HUES6 (cell line): ENCODE measurements around the gene MRPL28.
"Not testable (repeated sequence)": the region's sequence is repeated elsewhere in the genome, so short reads cannot be mapped to it uniquely, and the experiment has no call there.

ENCODE experiments used
- H3K27ac ChIP-seq: 2 replicates; pipeline ENCODE4 v1.7.0; 2013; ENCODE audit warnings: low read depth, mild to moderate bottlenecking, low read length, inconsistent platforms
- H3K27me3 ChIP-seq: 2 replicates; pipeline ENCODE4 v1.6.1; 2013; ENCODE audit warnings: low read length; ENCODE audit not compliant: control insufficient read depth, insufficient read depth
- H3K36me3 ChIP-seq: 2 replicates; pipeline ENCODE4 v1.6.1; 2013; ENCODE audit warnings: low read length; ENCODE audit not compliant: control insufficient read depth, insufficient read depth
- H3K4me1 ChIP-seq: 2 replicates; pipeline ENCODE4 v1.6.1; 2013; ENCODE audit warnings: low read length; ENCODE audit not compliant: control insufficient read depth, insufficient read depth
- H3K4me3 ChIP-seq: 2 replicates; pipeline ENCODE4 v1.5.1; 2013; ENCODE audit warnings: low read depth, low read length
- H3K9ac ChIP-seq: one replicate; pipeline ENCODE4 v1.6.1; 2013; ENCODE audit warnings: mild to moderate bottlenecking, low read length
- H3K9me3 ChIP-seq: 2 replicates; pipeline ENCODE4 v1.6.1; 2013; ENCODE audit warnings: low read depth, low read length; ENCODE audit not compliant: control insufficient read depth, insufficient read depth

The MRPL28 gene

DNA sequence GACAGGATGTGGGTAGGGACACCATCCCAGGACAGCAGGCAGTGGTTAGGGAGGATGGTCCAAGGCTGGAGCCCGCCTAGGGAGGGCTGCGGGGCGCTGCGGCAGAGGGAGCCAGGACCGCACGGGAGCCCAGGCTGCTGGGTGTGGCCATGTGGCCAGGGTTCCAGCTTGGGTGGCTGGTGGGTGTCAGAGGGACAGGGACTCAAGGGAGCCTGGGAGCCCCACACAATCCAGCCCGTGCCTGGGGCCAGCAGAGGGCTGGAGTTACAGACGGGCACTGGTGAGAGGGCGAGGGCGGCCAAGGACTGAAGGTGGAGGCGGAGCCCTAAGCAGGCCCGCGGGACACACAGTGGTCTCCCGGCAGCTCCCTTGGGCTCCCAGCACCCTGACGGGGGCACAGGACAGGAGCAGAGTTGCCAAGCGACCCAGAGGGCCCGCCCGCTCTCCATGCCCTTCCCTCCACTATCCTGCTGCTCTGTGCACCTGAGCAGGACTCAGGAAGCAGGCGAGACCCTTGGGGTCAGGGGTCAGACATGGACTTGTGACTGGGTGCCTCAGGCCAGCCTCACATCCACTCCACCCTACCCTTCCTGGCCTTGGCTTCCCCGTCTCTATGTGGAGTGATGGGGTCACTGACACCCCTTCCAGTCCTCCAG is 7.1 kb downstream of the MRPL28 start:
- H3K4me1 ChIP-seq, result no peaks in the 10 kb centered on the region
- H3K9ac ChIP-seq, result no peak overlapping the region
- no peaks in the 10 kb centered on the region for H3K9me3 ChIP-seq
- H3K27ac ChIP-seq, result no peak overlapping the region
- H3K36me3 ChIP-seq, result peaks cover 19% of the 10 kb centered on the region
- no peaks in the 10 kb centered on the region for H3K27me3 ChIP-seq
- no peak overlapping the region for H3K4me3 ChIP-seq

DNA sequence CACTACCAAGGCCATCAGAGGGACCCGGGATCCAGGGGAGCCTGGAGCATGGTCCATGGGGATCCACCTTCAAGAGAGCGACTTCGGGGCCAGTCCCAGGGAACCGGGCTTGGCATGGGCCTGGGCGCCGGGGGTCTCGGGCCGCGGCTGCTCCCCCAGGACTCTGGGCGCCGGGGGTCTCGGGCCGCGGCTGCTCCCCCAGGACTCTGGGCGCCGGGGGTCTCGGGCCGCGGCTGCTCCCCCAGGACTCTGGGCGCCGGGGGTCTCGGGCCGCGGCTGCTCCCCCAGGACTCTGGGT is 7.7 kb downstream of the MRPL28 start:
- not testable (repeated sequence) for H3K4me3 ChIP-seq, H3K9ac ChIP-seq, H3K9me3 ChIP-seq, H3K27ac ChIP-seq, H3K27me3 ChIP-seq, H3K4me1 ChIP-seq
- H3K36me3 ChIP-seq, result peaks cover 13% of the 10 kb centered on the region

DNA sequence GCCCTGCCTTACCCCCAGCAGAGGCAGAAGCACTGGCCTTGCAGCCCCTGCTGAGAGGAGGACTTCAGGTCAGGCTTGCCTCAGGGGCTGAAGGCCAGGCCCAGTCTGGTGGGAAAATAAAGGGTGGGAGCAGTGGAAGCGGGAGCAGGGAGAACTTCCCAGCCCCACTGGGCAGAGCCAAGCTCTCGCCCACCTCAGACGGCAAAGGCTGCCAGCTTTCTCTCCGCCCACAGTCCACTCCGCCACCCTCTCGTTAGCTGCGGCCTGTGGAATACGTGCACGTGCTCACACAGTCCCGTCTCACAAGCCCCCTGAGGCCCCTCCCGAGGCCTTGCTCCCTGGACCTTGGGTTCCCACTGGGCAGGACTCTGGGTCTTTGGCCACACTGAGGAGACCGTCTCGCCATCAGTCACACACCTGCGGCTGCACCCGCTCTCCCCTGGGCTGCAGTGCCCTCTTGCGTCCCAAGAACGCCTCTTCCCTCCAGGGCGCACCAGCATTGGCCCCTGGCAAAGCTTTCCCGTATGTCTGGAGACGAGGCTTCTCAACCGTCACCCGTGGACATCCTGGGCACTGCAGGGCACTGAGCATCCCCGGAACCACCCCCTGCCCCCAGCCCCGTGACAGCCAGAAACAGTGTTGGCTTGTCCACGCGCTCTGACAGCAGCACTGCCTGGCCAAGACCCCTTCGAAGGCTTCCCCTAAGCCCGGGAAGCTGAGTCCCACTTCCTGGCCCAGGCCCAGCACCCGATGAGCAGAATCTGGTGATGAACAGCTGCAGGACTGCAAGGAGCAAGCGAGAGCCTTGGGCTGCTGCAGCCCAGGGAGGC is 8.3 kb downstream of the MRPL28 start:
- Histone ChIP-seq H3K4me1 (no peaks in the 10 kb centered on the region), H3K27ac (no peak overlapping the region), H3K27me3 (no peaks in the 10 kb centered on the region), H3K9me3 (no peaks in the 10 kb centered on the region), H3K9ac (no peak overlapping the region), H3K36me3 (peaks cover 7% of the 10 kb centered on the region), H3K4me3 (no peak overlapping the region)

GRCh38 chr16:361341-361871 is 8.9 kb downstream of the MRPL28 start:
- H3K27ac ChIP-seq, result no peak overlapping the region

GRCh38 chr16:360698-361336 is 9.5 kb downstream of the MRPL28 start:
- H3K9ac ChIP-seq, result no peak overlapping the region
- no peak overlapping the region for H3K4me3 ChIP-seq
- H3K27me3 ChIP-seq, result no peaks in the 10 kb centered on the region
- no peaks in the 10 kb centered on the region for H3K36me3 ChIP-seq
- H3K27ac ChIP-seq, result no peak overlapping the region
- H3K9me3 ChIP-seq, result no peaks in the 10 kb centered on the region
- no peaks in the 10 kb centered on the region for H3K4me1 ChIP-seq

More at GRCh38 chr16:361341-361871, 8.9 kb downstream of the MRPL28 start:
- Histone ChIP-seq H3K9ac (no peak overlapping the region), H3K4me3 (no peak overlapping the region), H3K27me3 (no peaks in the 10 kb centered on the region), H3K4me1 (no peaks in the 10 kb centered on the region), H3K36me3 (peaks cover under 1% of the 10 kb centered on the region; the same call in 1 of the 2 replicates), H3K9me3 (no peaks in the 10 kb centered on the region)

GRCh38 chr16:359871-360697 is 10.3 kb downstream of the MRPL28 start:
- H3K4me3 ChIP-seq, result no peak overlapping the region
- no peak overlapping the region for H3K9ac ChIP-seq
- H3K27me3 ChIP-seq, result no peaks in the 10 kb centered on the region
- no peaks in the 10 kb centered on the region for H3K36me3 ChIP-seq
- H3K27ac ChIP-seq, result no peak overlapping the region
- no peaks in the 10 kb centered on the region for H3K4me1 ChIP-seq
- H3K9me3 ChIP-seq, result no peaks in the 10 kb centered on the region

DNA sequence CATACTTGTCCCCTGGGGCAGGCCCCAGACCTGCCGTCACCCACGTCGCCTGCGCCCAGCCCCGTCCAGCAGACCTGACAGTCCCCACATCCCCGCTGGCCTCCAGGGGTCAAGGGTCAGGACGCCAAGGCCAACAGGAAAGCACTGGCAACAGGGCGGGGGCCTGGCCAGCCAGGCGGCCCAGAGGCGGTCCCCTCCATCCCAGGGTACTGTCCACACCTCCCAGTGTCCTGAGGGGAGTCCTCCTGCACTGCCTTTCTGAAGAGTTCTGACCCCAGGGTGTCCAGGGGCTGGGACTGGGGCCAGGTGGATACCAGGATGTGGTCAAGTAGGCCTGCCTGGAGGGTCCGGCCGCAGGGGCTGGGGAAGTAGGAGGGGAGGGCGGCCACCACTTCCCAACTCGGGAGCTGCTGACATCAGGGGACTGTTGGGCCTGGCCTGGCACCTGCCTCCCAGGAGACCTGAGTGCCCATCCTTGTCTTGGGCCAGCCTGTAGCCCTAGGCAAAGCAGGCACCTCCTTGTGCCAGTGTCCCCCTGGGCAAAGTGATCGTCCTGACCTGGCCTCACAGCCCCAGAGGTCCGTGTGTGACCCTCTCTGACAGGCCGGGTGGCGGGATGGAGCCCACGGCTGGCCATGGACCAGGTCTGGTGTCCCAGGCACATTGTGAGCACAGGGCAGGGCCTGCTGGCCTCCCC is 11.1 kb downstream of the MRPL28 start:
- H3K4me1 ChIP-seq, result no peaks in the 10 kb centered on the region
- H3K4me3 ChIP-seq, result no peak overlapping the region
- no peaks in the 10 kb centered on the region for H3K9me3 ChIP-seq
- H3K27ac ChIP-seq, result no peak overlapping the region
- H3K27me3 ChIP-seq, result no peaks in the 10 kb centered on the region
- no peaks in the 10 kb centered on the region for H3K36me3 ChIP-seq
- no peak overlapping the region for H3K9ac ChIP-seq

DNA sequence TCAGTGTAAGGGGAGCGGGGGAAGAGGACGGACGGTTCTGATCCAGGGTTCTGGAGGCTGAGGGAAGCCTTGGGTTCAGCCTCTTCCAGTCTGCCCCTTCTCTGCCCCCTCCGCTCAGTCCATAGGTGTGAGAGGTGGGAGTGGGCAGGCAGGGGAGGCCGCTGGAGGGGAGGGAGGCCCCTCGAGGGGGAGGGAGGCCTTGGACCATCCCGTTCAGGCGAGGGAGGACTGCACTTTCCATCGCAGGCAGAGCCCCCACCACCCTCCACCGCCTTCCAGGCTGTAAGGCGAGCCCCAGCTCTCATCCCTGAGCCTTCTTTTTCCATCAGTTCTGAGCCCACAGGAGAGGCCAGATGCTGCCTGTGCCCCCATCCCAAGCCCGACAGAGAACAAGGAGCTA is 13.6 kb downstream of the MRPL28 start:
- Histone ChIP-seq H3K36me3 (no peaks in the 10 kb centered on the region), H3K27ac (no peak overlapping the region), H3K9ac (no peak overlapping the region), H3K9me3 (no peaks in the 10 kb centered on the region), H3K27me3 (no peaks in the 10 kb centered on the region), H3K4me3 (no peak overlapping the region), H3K4me1 (no peaks in the 10 kb centered on the region; the same call in 1 of the 2 replicates)

DNA sequence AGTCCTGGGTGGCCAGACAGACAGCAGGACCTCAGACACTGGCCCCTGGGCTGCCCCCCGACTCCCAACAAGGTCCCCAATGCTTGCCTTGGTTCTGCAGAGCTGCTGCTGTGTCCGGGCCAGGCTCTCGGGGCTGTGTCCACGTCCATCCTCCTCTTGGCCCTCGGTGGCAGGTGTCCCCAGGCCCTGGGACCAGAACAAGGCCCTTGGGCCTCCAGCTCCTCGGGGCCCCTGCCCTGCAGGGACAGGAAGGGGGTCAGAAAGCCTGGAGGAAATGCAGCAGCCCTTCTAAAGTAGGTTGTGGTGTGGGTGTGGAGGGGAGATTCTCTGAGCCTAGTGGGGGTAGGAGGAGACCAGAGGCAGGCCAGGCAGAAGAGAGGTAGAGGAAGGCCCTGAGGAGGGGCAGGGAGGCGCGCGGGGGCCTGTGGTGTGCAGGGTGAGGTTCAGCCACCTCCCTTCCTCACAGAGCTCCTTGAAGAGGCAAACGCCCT is 15.3 kb downstream of the MRPL28 start:
- H3K4me1 ChIP-seq, result peaks cover 4% of the 10 kb centered on the region; the same call in 1 of the 2 replicates

DNA sequence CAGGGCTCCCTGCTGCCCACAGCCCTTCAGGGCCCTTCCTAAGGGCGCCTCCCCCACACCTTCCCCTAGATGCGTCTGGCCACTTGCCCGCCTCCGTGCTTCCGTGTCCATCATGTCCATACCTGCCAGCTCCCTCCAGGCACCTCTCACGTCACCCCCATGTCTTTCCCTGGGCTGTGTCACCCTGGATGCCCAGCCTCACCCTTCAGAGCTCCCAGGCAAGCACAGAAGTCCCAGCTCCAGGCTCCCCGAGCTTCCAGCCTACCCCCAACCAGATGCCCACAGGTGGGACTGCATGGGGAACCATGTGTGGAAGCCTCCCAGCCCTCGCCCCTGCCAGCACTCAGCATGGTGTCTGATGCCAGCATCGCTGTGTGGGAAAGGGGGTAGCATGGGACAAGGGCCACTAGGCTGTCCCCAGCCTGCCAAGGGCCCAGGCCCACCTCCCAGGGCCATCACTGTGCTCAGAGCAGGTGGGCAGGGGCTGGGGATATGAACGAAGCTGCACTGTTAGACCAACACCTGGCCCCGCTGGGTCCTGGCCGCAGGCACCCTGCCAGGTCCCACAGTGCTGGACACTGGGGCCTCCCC is 16.0 kb downstream of the MRPL28 start:
- Histone ChIP-seq H3K36me3 (peaks cover 8% of the 10 kb centered on the region; the same call in 1 of the 2 replicates), H3K27ac (no peak overlapping the region), H3K9ac (no peak overlapping the region), H3K9me3 (no peaks in the 10 kb centered on the region), H3K27me3 (no peaks in the 10 kb centered on the region), H3K4me3 (no peak overlapping the region), H3K4me1 (peaks cover 4% of the 10 kb centered on the region; the same call in 1 of the 2 replicates)

More for the DNA sequence above, 15.3 kb downstream of the MRPL28 start:
- H3K9me3 ChIP-seq, result no peaks in the 10 kb centered on the region
- no peak overlapping the region for H3K27ac ChIP-seq
- peaks cover 7% of the 10 kb centered on the region; the same call in 1 of the 2 replicates for H3K36me3 ChIP-seq
- H3K9ac ChIP-seq, result no peak overlapping the region
- no peak overlapping the region for H3K4me3 ChIP-seq
- no peaks in the 10 kb centered on the region for H3K27me3 ChIP-seq
